Panc1 (cell line): ENCODE data around the gene OXCT1. TPM values are rescaled to one million over a fixed set of nuclear protein-coding genes. Genes with fewer than 3 reads are reported as not detected.

Source experiments
- ATAC-seq: fragments of 200-7000 bp; cut with Tn5 transposase; 2 replicates; pipeline ENCODE4 v1.9.1; 2020; ENCODE audit warnings: mild to moderate bottlenecking, moderate library complexity
- BruUV-seq: library from RNA; stranded (reverse); fragments of 400-500 nt; replicated peaks from 2 replicates; lab custom pipeline; 2021; lab: Mats Ljungman, UMichigan
- CTCF ChIA-PET: fragments of 300-600 bp; sonication (Branson Sonifier 250); formaldehyde crosslinking; loops from one replicate; lab custom pipeline; 2022; ENCODE audit warnings: antibody characterized with exemption; lab: Charles Lee
- POLR2A ChIA-PET: fragments of 300-600 bp; sonication (Branson Sonifier 250); formaldehyde crosslinking; loops from one replicate; lab custom pipeline; 2022; ENCODE audit warnings: antibody characterized with exemption; lab: Charles Lee
- DNase-seq: peaks from one replicate; pipeline ENCODE4 v3.0.0-alpha.2; 2010; ENCODE audit warnings: low read depth, low spot score
- H3K27ac ChIP-seq: 2 replicates; pipeline ENCODE4 v1.5.1; 2011; ENCODE audit warnings: mild to moderate bottlenecking, low read length, inconsistent platforms
- H3K27me3 ChIP-seq: fragments of 200-500 bp; sonication (Bioruptor generic); 2 replicates; pipeline ENCODE4 v1.6.0; 2014; ENCODE audit warnings: low read length, inconsistent platforms; ENCODE audit not compliant: control insufficient read depth, insufficient read depth
- H3K36me3 ChIP-seq: fragments of 200-500 bp; sonication (Bioruptor generic); 2 replicates; pipeline ENCODE4 v1.5.1; 2014; ENCODE audit warnings: inconsistent platforms, mild to moderate bottlenecking, low read length, moderate library complexity; ENCODE audit not compliant: control insufficient read depth, insufficient read depth
- H3K4me1 ChIP-seq: 2 replicates; pipeline ENCODE4 v1.5.1; 2011; ENCODE audit warnings: inconsistent platforms, mild to moderate bottlenecking, low read length, moderate library complexity; ENCODE audit not compliant: control insufficient read depth, insufficient read depth
- H3K4me3 ChIP-seq, 2 experiments: 2 replicates each; pipeline ENCODE4 v1.5.1; 2011 to 2012; ENCODE audit warnings: low read depth in 2 of 2, low read length in 2 of 2, mild to moderate bottlenecking in 2 of 2, inconsistent platforms in 1 of 2, moderate library complexity in 1 of 2
- H3K9me3 ChIP-seq: fragments of 200-500 bp; sonication (Bioruptor generic); 2 replicates; pipeline ENCODE4 v1.5.1; 2014; ENCODE audit warnings: low read depth, mild to moderate bottlenecking, inconsistent platforms, low read length, moderate library complexity; ENCODE audit not compliant: control insufficient read depth, insufficient read depth
- POLR2AphosphoS5 ChIP-seq: IDR thresholded peaks from 2 replicates; pipeline ENCODE4 v1.6.1; 2012; ENCODE audit warnings: mild to moderate bottlenecking, low read depth, low read length, moderate library complexity
- SIN3A ChIP-seq: IDR thresholded peaks from 2 replicates; pipeline ENCODE4 v1.6.1; 2012; ENCODE audit warnings: low read depth, mild to moderate bottlenecking, low read length, moderate library complexity, borderline replicate concordance; ENCODE audit not compliant: insufficient read depth
- TCF7L2 ChIP-seq: IDR thresholded peaks from 2 replicates; pipeline ENCODE4 v1.6.1; 2011; ENCODE audit warnings: mild to moderate bottlenecking, low read depth, low read length, inconsistent platforms
- in situ Hi-C: cut with HindIII; loops from 2 replicates; pipeline ENCODE4 v1.10.0; 2016; ENCODE audit warnings: low sequenced_read_pairs, low pct_unique_long_range_greater_than_20kb
- intact Hi-C: fragments of 100-400 bp; cut with micrococcal nuclease; formaldehyde crosslinking; loops from one replicate; pipeline ENCODE4 v1.10.0; 2022; ENCODE audit not compliant: unreplicated experiment
- total RNA-seq: library from RNA; stranded (reverse); gene quantifications from one replicate; pipeline ENCODE4 v1.2.1, GENCODE V29; 2021; ENCODE audit not compliant: unreplicated experiment
- TF ChIP-seq, protein P1 (sequence below): fragments of 450-650 bp; IDR thresholded peaks from 2 replicates; pipeline ENCODE4 v1.5.1; 2017; ENCODE audit warnings: mild to moderate bottlenecking
- TF ChIP-seq, protein P2 (sequence below), 2 experiments: IDR thresholded peaks; 2 replicates each; pipeline ENCODE4 v1.6.1; 2011 to 2012; ENCODE audit warnings: low read depth in 2 of 2, control low read depth in 1 of 2, low read length in 1 of 2, mild to moderate bottlenecking in 1 of 2, moderate library complexity in 1 of 2; ENCODE audit not compliant: insufficient read depth in 1 of 2

The OXCT1 gene
- total RNA-seq, 1 experiment from 2014 or later: 10.5 TPM

DNA sequence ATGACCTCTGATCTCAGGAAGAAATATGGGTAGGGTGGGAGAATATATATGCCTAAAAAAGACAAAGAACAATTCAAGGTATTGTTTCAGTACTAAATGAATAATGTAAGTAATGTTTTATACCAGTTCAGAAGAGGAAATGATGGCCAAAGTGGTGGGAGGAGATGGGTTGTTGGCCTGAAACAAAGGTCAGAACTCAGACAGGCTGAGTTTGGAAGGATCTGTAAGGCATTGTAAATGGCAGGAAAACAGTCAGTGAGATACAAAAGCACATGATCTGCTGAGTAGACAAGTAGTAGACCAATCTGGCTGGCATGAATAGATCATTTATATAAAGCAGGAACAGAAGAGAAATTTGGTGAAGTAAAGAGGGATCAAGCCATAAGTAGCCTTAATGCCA lies 184.0 kb downstream of the OXCT1 start:
- TF ChIP-seq, protein P1, sequence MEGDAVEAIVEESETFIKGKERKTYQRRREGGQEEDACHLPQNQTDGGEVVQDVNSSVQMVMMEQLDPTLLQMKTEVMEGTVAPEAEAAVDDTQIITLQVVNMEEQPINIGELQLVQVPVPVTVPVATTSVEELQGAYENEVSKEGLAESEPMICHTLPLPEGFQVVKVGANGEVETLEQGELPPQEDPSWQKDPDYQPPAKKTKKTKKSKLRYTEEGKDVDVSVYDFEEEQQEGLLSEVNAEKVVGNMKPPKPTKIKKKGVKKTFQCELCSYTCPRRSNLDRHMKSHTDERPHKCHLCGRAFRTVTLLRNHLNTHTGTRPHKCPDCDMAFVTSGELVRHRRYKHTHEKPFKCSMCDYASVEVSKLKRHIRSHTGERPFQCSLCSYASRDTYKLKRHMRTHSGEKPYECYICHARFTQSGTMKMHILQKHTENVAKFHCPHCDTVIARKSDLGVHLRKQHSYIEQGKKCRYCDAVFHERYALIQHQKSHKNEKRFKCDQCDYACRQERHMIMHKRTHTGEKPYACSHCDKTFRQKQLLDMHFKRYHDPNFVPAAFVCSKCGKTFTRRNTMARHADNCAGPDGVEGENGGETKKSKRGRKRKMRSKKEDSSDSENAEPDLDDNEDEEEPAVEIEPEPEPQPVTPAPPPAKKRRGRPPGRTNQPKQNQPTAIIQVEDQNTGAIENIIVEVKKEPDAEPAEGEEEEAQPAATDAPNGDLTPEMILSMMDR: no peak
- TF ChIP-seq, protein P2, sequence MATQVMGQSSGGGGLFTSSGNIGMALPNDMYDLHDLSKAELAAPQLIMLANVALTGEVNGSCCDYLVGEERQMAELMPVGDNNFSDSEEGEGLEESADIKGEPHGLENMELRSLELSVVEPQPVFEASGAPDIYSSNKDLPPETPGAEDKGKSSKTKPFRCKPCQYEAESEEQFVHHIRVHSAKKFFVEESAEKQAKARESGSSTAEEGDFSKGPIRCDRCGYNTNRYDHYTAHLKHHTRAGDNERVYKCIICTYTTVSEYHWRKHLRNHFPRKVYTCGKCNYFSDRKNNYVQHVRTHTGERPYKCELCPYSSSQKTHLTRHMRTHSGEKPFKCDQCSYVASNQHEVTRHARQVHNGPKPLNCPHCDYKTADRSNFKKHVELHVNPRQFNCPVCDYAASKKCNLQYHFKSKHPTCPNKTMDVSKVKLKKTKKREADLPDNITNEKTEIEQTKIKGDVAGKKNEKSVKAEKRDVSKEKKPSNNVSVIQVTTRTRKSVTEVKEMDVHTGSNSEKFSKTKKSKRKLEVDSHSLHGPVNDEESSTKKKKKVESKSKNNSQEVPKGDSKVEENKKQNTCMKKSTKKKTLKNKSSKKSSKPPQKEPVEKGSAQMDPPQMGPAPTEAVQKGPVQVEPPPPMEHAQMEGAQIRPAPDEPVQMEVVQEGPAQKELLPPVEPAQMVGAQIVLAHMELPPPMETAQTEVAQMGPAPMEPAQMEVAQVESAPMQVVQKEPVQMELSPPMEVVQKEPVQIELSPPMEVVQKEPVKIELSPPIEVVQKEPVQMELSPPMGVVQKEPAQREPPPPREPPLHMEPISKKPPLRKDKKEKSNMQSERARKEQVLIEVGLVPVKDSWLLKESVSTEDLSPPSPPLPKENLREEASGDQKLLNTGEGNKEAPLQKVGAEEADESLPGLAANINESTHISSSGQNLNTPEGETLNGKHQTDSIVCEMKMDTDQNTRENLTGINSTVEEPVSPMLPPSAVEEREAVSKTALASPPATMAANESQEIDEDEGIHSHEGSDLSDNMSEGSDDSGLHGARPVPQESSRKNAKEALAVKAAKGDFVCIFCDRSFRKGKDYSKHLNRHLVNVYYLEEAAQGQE (IDR thresholded peaks at IDR 0.05; ENCODE audit: insufficient read depth in 1 of 2, low read depth in 2 of 2, low read length in 1 of 2): no peak
- TF ChIP-seq SIN3A (no peak), POLR2AphosphoS5 (no peak), TCF7L2 (no peak)
- ChIA-PET CTCF (no interaction called here), POLR2A (no interaction called here)
- no peaks in the 10 kb centered on the region for H3K27me3 ChIP-seq
- no peak overlapping the region for H3K4me3 ChIP-seq
- intact Hi-C loops (no loop called here), in situ Hi-C loops (no loop called here)
- DNase-seq: no peak
- no peak for ATAC-seq
- H3K9me3 ChIP-seq: no peaks in the 10 kb centered on the region
- no peak overlapping the region for H3K27ac ChIP-seq
- no peaks in the 10 kb centered on the region for H3K36me3 ChIP-seq
- BruUV-seq: no TSS peak
- H3K4me1 ChIP-seq: no peaks in the 10 kb centered on the region

DNA sequence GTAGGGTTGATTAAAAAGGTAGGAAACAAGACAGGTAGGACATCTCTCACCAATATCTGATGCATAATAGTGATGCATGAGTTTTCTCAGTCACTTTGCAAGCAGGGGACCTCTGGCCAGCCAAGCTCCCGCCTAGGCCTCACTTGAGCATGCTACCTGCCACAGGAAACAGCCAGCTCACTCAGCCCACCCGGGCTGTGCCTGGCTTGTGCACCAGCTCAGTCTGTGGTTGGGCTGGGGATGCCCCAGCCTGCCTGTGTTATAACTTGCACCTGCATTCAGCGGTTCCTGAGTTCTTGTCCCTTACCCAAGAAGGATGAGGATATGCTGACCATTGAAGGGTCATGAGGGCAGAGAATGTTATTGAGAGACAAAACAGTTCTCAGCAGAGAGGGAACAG lies 187.0 kb downstream of the OXCT1 start:
- BruUV-seq: no TSS peak
- in situ Hi-C loops: no loop called here
- intact Hi-C loops: no loop called here
- Histone ChIP-seq H3K36me3 (no peaks in the 10 kb centered on the region), H3K4me3 (no peak overlapping the region), H3K9me3 (no peaks in the 10 kb centered on the region), H3K4me1 (no peaks in the 10 kb centered on the region), H3K27ac (no peak overlapping the region), H3K27me3 (no peaks in the 10 kb centered on the region)
- CTCF ChIA-PET: no interaction called here
- TF ChIP-seq TCF7L2: no peak
- no peak for TF ChIP-seq POLR2AphosphoS5
- TF ChIP-seq, protein P2 (IDR thresholded peaks at IDR 0.05; ENCODE audit: insufficient read depth in 1 of 2, low read depth in 2 of 2, low read length in 1 of 2): no peak
- TF ChIP-seq, protein P1: no peak
- TF ChIP-seq SIN3A: no peak
- ATAC-seq (no peak), DNase-seq (no peak)
- POLR2A ChIA-PET: no interaction called here
